ENCODE results near the gene FXYD4. TPM values are rescaled to one million over a fixed set of nuclear protein-coding genes. Genes with fewer than 3 reads are reported as not detected.
"Not testable (repeated sequence)": the region's sequence is repeated elsewhere in the genome, so short reads cannot be mapped to it uniquely, and the experiment has no call there.

FXYD4 gene
- total RNA-seq, 1 donor from 2014 or later: not detected

DNA sequence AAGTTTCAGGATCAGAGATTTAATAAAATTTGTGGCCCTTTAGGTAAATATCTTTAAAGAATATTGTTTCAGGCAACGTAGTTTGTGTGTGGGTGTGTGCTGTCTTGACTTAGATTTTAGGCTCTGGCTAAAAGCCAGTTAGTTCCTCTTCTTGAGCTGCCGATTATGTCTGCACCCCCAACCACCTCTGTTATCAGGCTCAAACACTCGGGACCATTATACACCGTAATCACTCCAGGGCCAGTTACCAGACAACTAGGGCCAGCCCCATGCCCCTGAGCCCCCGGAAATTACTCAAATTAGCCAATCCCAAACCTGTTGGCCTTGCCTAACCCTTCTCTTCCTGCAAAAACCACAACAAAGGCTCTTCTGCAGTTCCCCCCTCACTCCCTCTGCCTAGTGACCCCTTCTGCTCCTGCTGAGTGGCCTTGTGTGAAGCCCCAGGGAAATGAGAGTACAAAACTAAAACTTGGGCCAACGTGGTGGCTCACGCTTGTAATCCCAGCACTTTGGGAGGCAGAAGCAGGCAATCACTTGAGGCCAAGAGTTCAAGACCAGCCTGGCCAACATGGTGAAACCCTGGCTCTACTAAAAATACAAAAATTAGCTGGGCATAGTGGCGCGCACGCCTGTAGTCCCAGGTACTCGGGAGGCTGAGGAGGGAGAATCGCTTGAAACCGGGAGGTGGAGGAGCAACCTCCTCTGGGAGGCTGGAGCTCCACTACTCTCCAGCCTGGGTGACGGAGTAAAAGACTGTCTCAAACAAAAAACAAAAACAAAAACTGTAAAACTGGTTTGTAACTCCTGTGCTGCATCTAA lies 46.7 kb downstream of the FXYD4 start:
- no peak for DNase-seq (ENCODE audit: low read depth, low spot score)

DNA sequence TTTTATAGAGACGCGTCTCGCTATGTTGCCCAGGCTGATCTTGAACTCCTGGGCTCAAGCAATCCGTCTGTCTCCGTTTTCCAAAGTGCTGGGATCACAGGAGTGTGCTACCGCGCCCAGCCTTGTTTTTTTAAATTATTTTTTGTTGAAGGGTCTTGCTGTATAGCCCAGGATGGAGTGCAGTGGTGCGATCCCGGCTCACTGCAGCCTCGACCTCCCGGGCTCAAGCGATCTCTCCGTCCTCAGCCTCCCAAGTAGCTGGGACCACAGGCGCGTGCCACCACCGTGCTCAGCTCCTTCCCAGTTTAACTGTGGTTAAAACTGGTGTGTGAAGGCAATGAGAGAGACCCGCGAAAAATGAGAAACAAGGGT lies 48.5 kb downstream of the FXYD4 start:
- DNase-seq (ENCODE audit: low read depth, low spot score): no peak

DNA sequence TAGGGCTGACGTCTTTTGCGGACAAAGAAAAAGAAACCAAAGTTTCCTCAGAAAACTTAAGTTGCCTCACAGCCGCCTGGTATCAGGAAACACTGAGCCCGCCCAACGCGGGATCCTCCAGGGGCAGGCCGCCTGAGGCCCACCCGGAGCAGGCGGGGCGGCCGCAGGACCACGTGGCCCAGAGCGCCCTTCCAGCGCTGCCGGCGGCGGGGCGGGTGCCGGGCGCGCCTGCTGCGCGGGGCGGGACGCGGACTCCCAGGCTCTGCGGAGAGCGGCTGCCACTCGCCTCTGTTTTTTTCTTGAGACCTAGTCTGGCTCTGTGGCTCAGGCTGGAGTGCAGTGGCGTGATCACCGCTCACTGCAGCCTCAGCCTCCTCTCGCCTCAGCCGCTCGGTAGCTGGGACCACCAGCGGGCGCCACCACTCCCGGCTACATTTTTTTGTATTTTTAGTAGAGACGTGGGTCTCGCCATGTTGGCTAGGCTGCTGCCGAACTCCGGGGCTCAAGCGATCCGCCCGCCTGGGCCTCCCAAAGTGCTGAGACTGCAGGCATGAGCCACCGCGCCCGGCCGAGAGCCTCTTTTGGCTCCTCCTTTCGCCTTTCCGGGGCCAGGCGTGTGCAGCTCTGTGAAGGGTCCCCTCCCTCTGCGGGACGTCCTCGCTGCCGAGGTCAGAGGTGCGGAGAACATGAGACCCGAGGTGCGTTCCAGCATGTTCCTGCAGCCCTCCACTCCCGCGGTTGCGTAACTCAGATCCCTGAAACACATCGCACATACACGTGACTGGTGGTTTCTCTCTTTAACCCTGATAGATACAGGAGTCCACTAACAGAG lies 49.1 kb downstream of the FXYD4 start:
- no peak for DNase-seq (ENCODE audit: low read depth, low spot score)

DNA sequence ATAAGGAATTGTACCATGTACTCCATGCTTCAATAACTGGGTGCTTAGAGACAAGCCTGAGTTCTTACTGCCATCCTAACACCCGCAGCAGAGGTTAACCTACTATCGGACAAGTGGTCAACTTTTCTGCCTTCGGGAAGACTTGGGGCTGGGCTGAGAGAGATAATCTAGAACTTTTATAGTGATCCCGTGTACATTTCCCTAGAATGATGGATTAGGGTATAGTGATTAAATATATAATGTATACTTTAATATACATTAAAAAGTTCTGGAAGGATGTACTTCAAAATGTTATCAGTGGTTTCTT lies 49.7 kb downstream of the FXYD4 start:
- no peak for DNase-seq (ENCODE audit: low read depth, low spot score)

DNA sequence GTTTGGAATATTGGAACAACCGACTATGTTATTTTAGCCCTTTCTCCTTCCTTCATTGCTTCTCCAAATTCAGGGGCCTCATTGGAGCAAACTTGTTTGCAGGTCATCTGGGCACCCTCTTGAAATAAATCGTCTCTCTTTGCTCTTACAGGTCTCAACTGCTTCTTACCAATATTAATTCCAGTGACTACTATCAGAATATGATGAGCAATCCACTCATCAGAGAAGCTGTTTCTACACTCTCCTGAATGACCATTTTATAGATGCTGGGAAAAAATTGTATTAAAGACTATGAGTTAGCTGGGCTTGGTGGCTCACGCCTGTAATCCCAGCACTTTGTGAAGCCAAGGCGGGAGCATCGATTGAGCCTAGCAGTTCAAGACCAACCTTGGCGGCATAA lies 50.1 kb downstream of the FXYD4 start:
- no peak for DNase-seq (ENCODE audit: low read depth, low spot score)

DNA sequence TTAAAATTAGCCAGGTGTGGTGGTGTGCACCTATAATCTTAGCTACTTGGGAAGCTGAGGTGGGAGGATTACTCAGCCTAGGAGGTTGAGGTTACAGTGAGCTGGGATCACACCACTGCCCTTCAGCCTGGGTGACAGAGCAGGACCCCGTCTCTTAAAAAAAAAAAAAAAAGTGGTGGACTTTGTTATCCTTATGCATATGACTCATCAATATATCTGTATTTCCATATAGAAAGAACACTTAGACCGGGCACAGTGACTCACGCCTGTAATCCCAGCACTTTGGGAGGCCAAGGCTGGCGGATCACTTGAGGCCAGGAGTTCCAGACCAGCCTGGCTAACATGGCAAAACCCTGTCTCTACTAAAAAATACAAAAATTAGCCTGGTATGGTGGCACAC lies 50.5 kb downstream of the FXYD4 start:
- not testable (repeated sequence) for DNase-seq (ENCODE audit: low read depth, low spot score)

DNA sequence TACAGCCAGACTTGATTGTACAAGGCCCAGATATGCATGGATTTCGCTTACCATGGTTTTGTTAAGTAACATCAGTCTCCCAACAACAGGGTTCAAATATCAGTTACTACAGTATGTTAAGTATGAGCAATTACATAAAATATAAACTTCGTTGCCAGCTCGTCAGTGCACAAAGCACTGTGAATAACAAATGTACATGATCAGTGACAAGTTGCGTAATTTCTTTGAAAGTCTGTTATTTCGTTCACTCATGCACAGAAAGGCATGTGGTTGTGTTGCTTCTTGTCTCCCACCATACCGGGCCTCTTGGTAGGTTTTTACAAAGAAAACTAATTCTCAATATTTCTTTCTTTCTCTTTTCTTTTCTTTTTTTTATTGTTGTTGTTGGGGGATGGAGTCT lies 53.0 kb downstream of the FXYD4 start:
- DNase-seq (ENCODE audit: low read depth, low spot score): no peak

Other genes starting within 250 kb of the FXYD4 start
- 12.7 and 17.3 TPM in 2 replicates for gene CSGALNACT2, start 233.2 kb upstream of the FXYD4 start, total RNA-seq
- 0.42 and 0.53 TPM in 2 replicates for gene RASGEF1A, start 104.6 kb upstream of the FXYD4 start, total RNA-seq
- 298 and 383 TPM in 2 replicates for gene HNRNPF, start 37.5 kb downstream of the FXYD4 start, total RNA-seq
- 3.1 and 3.3 TPM in 2 replicates for gene ZNF487, start 65.5 kb downstream of the FXYD4 start, total RNA-seq
- gene ZNF239, start 203.0 kb downstream of the FXYD4 start, total RNA-seq: 1.1 and 2.2 TPM in 2 replicates
- gene ZNF485, start 234.8 kb downstream of the FXYD4 start, total RNA-seq: 2.0 and 2.5 TPM in 2 replicates

Data from pulmonary artery endothelial cell (primary cell).